Bronchial epithelial cell (primary cell): Measurements from ENCODE around the gene AFMID. TPM values are rescaled to one million over a fixed set of nuclear protein-coding genes. Genes with fewer than 3 reads are reported as not detected.

Experiments used
- DNase-seq: peaks from one replicate; pipeline ENCODE4 v3.0.0-alpha.2; 2010; ENCODE audit warnings: low read depth
- FAIRE-seq: peaks from 2 replicates; lab custom pipeline; 2011; peaks lifted over from hg19 to GRCh38; lab: Jason Lieb, UNC
- H3K27me3 ChIP-seq: 2 replicates; pipeline ENCODE4 v1.5.1; 2011; ENCODE audit warnings: low read length; ENCODE audit not compliant: control insufficient read depth, insufficient read depth
- H3K36me3 ChIP-seq: 2 replicates; pipeline ENCODE4 v1.5.1; 2011; ENCODE audit warnings: low read length; ENCODE audit not compliant: control insufficient read depth, insufficient read depth
- H3K4me3 ChIP-seq: 2 replicates; pipeline ENCODE4 v1.5.1; 2011; ENCODE audit warnings: mild to moderate bottlenecking, low read depth, low read length, control low read depth
- total RNA-seq: library from RNA; depleted of rRNA; stranded (reverse); fragments of >200 nt; gene quantifications from 2 replicates; pipeline ENCODE4 v1.2.1, GENCODE V29; 2014
- TF ChIP-seq, protein P1 (sequence below): IDR thresholded peaks from 2 replicates; pipeline ENCODE4 v1.5.1; 2011; ENCODE audit warnings: mild to moderate bottlenecking, moderate library complexity, low read length, control low read depth, inconsistent platforms; ENCODE audit not compliant: insufficient read depth, severe bottlenecking

Gene AFMID
- total RNA-seq, 1 donor from 2014 or later, result 32.1 TPM

DNA sequence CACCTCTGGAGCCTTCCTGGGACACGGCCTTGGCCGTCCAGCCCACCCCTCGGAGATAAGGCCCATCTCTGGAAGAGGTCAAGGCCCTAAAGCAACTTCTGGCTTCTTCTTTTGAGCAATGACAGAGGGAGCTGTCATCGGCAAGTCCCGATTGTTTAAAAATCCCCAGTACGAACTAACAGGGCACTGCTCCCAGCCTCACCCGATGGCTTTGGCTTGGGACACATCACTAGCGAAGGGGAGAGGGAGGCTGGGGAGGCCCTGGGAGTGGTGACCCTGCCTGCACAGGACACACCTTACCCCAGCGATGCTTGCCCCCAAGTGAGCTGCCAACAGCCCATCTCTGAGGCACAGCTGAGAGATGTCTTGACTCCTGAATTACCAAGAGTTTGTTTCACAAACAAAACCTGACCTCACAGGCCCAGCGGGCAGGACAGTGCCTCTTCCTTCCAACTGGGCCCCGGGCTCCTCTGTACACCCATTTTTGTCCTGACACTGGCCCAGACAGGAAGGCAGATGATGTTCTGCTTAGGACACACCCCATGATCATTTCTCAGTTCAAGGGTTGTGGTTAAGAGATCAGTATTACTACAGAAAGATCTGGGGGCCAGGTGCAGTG lies 14.0 kb upstream of the AFMID start:
- Histone ChIP-seq H3K27me3 (no peaks in the 10 kb centered on the region), H3K4me3 (no peak overlapping the region), H3K36me3 (peaks cover 8% of the 10 kb centered on the region)
- TF ChIP-seq, protein P1, sequence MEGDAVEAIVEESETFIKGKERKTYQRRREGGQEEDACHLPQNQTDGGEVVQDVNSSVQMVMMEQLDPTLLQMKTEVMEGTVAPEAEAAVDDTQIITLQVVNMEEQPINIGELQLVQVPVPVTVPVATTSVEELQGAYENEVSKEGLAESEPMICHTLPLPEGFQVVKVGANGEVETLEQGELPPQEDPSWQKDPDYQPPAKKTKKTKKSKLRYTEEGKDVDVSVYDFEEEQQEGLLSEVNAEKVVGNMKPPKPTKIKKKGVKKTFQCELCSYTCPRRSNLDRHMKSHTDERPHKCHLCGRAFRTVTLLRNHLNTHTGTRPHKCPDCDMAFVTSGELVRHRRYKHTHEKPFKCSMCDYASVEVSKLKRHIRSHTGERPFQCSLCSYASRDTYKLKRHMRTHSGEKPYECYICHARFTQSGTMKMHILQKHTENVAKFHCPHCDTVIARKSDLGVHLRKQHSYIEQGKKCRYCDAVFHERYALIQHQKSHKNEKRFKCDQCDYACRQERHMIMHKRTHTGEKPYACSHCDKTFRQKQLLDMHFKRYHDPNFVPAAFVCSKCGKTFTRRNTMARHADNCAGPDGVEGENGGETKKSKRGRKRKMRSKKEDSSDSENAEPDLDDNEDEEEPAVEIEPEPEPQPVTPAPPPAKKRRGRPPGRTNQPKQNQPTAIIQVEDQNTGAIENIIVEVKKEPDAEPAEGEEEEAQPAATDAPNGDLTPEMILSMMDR, result no peak
- FAIRE-seq, result no peak
- DNase-seq, result no peak

DNA sequence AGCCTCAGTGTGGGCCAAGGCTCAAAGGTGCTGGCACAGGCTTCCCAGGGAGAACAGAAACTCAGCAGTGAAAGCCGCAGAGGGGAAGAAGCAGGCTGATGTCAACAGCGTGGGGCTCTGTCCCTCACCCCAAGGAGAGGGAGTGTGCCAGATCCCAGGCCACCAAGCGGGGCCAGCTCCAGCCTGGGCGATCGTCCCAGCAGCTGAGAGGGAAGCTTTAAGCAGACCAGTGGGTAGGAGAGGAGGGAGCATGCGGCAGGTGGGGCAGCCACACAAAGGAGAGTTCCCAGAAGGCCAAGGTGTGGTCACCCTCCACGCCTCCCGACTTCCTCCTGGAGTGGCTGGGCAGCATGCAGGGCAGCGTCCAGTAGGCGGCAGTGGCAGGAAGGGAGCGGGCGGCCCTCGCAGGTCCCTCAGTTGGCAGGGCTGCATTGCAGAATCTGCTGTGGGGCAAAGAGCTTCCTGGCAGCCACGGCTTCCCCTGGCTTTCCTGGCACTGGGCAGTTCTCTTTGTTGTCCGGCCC lies 12.8 kb upstream of the AFMID start:
- DNase-seq (no peak), FAIRE-seq (no peak)
- H3K27me3 ChIP-seq, result no peaks in the 10 kb centered on the region
- no peak overlapping the region for H3K4me3 ChIP-seq
- H3K36me3 ChIP-seq, result peaks cover 8% of the 10 kb centered on the region
- TF ChIP-seq, protein P1, result peak; percentile 49

DNA sequence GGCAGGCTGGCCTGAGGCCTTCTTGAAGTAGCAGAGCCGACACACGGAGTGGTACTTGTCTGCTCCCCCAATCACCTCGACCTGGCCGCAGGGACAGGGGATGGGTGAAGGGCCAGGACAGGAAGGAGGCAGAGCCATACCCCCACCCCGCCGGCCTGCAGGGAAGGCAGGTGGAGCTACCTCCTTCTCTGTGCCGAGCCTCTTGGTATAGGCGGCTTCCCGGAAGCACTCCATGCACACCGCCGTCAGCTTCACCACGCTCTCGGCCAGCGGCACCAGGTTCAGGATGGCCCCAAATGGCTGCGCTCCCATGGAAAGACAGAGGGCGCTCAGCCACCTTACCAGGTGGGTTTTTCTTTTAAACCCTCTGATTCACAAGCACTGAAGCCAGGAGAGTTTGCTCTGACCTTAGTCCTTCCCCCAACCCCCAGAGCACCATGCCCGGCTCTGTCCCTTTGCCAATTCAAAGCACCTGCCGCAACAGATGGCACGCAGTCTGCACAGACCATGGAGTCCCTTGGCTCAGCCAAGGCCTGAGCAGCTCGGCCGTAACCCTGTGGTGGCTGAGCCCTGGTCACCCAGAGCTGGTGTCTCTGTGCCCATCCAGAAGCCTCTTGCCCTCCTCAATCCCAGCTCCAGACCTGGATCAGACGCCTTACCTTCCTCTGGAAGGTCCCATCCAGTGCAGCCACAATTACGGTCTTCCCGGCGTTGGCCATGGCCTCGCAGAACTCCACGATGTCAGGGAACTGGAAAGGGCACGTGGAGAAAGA lies 12.1 kb upstream of the AFMID start:
- FAIRE-seq, result no peak
- H3K4me3 ChIP-seq, result no peak overlapping the region

DNA sequence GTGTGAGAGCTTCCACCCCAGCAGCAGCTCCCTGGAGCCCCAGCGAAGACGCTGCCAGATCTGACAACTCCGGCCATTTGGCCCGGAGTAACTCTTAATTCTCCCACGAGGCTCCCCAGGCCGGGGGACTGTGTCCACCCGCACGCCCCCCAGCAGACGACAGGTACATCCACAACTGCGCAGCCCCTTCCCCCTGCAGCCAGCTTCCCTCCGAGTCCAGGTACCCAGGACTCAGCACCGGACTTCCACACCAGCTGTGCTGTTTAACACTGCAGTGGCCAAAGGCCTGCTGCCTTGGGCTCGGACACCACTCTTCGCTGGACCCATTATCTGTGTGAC lies 11.6 kb upstream of the AFMID start:
- no peak overlapping the region for H3K4me3 ChIP-seq
- TF ChIP-seq, protein P1, result no peak
- no peaks in the 10 kb centered on the region for H3K27me3 ChIP-seq
- peaks cover 7% of the 10 kb centered on the region for H3K36me3 ChIP-seq
- DNase-seq (no peak), FAIRE-seq (no peak)

More for the DNA sequence above, 12.1 kb upstream of the AFMID start:
- DNase-seq, result no peak
- Histone ChIP-seq H3K36me3 (peaks cover 8% of the 10 kb centered on the region), H3K27me3 (no peaks in the 10 kb centered on the region)
- TF ChIP-seq, protein P1, result peak; percentile 22

DNA sequence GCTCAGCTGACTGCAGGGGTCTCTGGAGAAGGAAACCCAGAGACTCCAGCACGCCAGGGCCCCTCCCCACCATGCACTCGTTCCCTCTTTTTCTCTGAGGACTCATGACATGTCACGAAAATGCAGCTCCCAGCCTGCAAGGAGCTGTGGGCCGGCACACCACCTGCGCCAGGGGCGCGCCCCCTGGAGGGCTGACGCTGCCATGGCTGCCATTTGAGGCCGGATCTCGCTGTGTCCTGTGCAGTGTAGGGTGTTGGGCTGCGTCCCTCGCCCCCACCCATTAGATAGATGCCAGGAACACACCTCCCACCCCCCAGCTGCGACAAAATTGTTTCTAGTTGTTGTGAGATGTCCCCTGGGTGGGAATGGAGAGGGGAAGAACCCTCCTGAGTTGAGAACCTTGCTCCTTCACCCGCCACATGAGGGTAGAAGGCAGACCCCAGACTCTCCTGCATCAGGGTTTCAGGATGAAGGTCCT lies 10.6 kb upstream of the AFMID start:
- Histone ChIP-seq H3K4me3 (no peak overlapping the region), H3K36me3 (peaks cover 2% of the 10 kb centered on the region), H3K27me3 (no peaks in the 10 kb centered on the region)
- peak; percentile 35 for DNase-seq
- TF ChIP-seq, protein P1, result peak; percentile 99
- no peak for FAIRE-seq
